DMS 273 (cell line): Measurements from ENCODE around the gene TRAF3IP1.
A peak's percentile ranks its signal among the peaks of the same experiment; 100 is the strongest.

Experiments
- DNase-seq: peaks from one replicate; lab custom pipeline; 2025; ENCODE audit not compliant: unreplicated experiment; lab: John Stamatoyannopoulos, UW

The TRAF3IP1 gene

GRCh38 chr2:238424313-238424700 lies 104.0 kb downstream of the TRAF3IP1 start:
- no peak for DNase-seq

- DNase-seq: peak; percentile 43
Measured at GRCh38 chr2:238425505-238425978, 105.2 kb downstream of the TRAF3IP1 start.

GRCh38 chr2:238425979-238426567 lies 105.8 kb downstream of the TRAF3IP1 start:
- DNase-seq: peak; percentile 76

GRCh38 chr2:238426568-238427434 lies 106.5 kb downstream of the TRAF3IP1 start, which contains the start of gene ASB1:
Gene ASB1 (plus strand): TSS chr2:238426927. CDS start chr2:238427071, 144 bp downstream.
- DNase-seq: peak; percentile 89

- peak; percentile 37 for DNase-seq
Measured at GRCh38 chr2:238427435-238428162, 107.3 kb downstream of the TRAF3IP1 start.

GRCh38 chr2:238428866-238429265 lies 108.5 kb downstream of the TRAF3IP1 start:
- no peak for DNase-seq

- DNase-seq: no peak
Measured at GRCh38 chr2:238430781-238431180, 110.5 kb downstream of the TRAF3IP1 start.

GRCh38 chr2:238431456-238431855 lies 111.1 kb downstream of the TRAF3IP1 start:
- DNase-seq: no peak

GRCh38 chr2:238433300-238433915 lies 113.1 kb downstream of the TRAF3IP1 start:
- no peak for DNase-seq

- DNase-seq: no peak
Measured at GRCh38 chr2:238433941-238434845, 113.9 kb downstream of the TRAF3IP1 start.

- DNase-seq: no peak
Measured at GRCh38 chr2:238434846-238435751, 114.8 kb downstream of the TRAF3IP1 start.

GRCh38 chr2:238435752-238436096 lies 115.4 kb downstream of the TRAF3IP1 start:
- no peak for DNase-seq

- DNase-seq: no peak
Measured at GRCh38 chr2:238438856-238439849, 118.8 kb downstream of the TRAF3IP1 start.

- DNase-seq: no peak
Measured at GRCh38 chr2:238439917-238440316, 119.6 kb downstream of the TRAF3IP1 start.

- DNase-seq: no peak
Measured at GRCh38 chr2:238440331-238440730, 120.0 kb downstream of the TRAF3IP1 start.

GRCh38 chr2:238440767-238441166 lies 120.4 kb downstream of the TRAF3IP1 start:
- no peak for DNase-seq

- no peak for DNase-seq
Measured at GRCh38 chr2:238441262-238442114, 121.2 kb downstream of the TRAF3IP1 start.
